GM12878 (cell line): ENCODE data around the gene EOLA1. TPM values are rescaled to one million over a fixed set of nuclear protein-coding genes. Genes with fewer than 3 reads are reported as not detected.

Experiments
- ATAC-seq: fragments of 200-7000 bp; cut with Tn5 transposase; 3 replicates; pipeline ENCODE4 v1.9.1; 2020; ENCODE audit warnings: mild to moderate bottlenecking, moderate library complexity
- BruUV-seq: library from RNA; stranded (reverse); fragments of 400-500 nt; replicated peaks from 2 replicates; lab custom pipeline; 2021; lab: Mats Ljungman, UMichigan
- CTCF ChIA-PET: fragments of 300-600 bp; sonication (Branson Sonifier 250); formaldehyde crosslinking; extraction: SDS; loops from one replicate; lab custom pipeline; 2021; ENCODE audit warnings: inconsistent platforms; lab: Yijun Ruan, JAX
- POLR2A ChIA-PET: fragments of 350-600 bp; formaldehyde crosslinking; extraction: SDS; loops from one replicate; lab custom pipeline; 2021; ENCODE audit warnings: inconsistent platforms; lab: Charles Lee
- RAD21 ChIA-PET: fragments of 300-600 bp; sonication (Branson Sonifier 250); formaldehyde crosslinking; loops from one replicate; lab custom pipeline; 2023; ENCODE audit warnings: antibody characterized with exemption; ENCODE audit not compliant: unreplicated experiment; lab: Charles Lee
- SMC1A ChIA-PET: fragments of 300-600 bp; sonication (Branson Sonifier 250); formaldehyde crosslinking; loops from one replicate; lab custom pipeline; 2023; ENCODE audit not compliant: unreplicated experiment, uncharacterized antibody; lab: Charles Lee
- DNase-seq: peaks from one replicate; pipeline ENCODE4 v3.0.0-alpha.2; 2011; ENCODE audit warnings: low read depth, low spot score
- FAIRE-seq: peaks from 3 replicates; lab custom pipeline; 2011; peaks lifted over from hg19 to GRCh38; lab: Jason Lieb, UNC
- H2AFZ ChIP-seq: 2 replicates; pipeline ENCODE4 v1.6.0; 2011; ENCODE audit warnings: low read depth, low read length, control low read depth; ENCODE audit not compliant: control insufficient read depth
- H3K27ac ChIP-seq: 2 replicates; pipeline ENCODE4 v1.5.1; 2011; ENCODE audit warnings: control low read depth; ENCODE audit not compliant: control insufficient read depth, insufficient read depth
- H3K27me3 ChIP-seq, 2 experiments: replicated peaks in 1 of 2; 2 replicates each; pipeline versions ENCODE4 v1.6.0 to v1.6.1; 2011; ENCODE audit warnings: low read length in 1 of 2; ENCODE audit not compliant: control insufficient read depth in 2 of 2, insufficient read depth in 2 of 2
- H3K36me3 ChIP-seq, 2 experiments: 2 replicates each; pipeline ENCODE4 v1.5.1; 2011; ENCODE audit warnings: low read length in 1 of 2; ENCODE audit not compliant: control insufficient read depth in 2 of 2, insufficient read depth in 2 of 2
- H3K4me1 ChIP-seq: 2 replicates; pipeline ENCODE4 v1.6.1; 2011; ENCODE audit warnings: mild to moderate bottlenecking, low read length, moderate library complexity, mixed read lengths; ENCODE audit not compliant: control insufficient read depth, insufficient read depth
- H3K4me2 ChIP-seq: 2 replicates; pipeline ENCODE4 v1.6.0; 2011; ENCODE audit warnings: control low read depth; ENCODE audit not compliant: control insufficient read depth, insufficient read depth
- H3K4me3 ChIP-seq: fragments of 200-600 bp; sonication (generic); 2 replicates; pipeline ENCODE4 v1.5.1; 2016
- H3K79me2 ChIP-seq: 2 replicates; pipeline ENCODE4 v1.6.0; 2011; ENCODE audit warnings: low read length; ENCODE audit not compliant: control insufficient read depth, insufficient read depth
- H3K9ac ChIP-seq: 2 replicates; pipeline ENCODE4 v1.8.0; 2011; ENCODE audit warnings: low read length, control low read depth, mixed read lengths; ENCODE audit not compliant: control insufficient read depth, insufficient read depth
- H3K9me3 ChIP-seq: replicated peaks from 3 replicates; pipeline ENCODE4 v1.5.1; 2011; ENCODE audit warnings: mild to moderate bottlenecking, low read length; ENCODE audit not compliant: control insufficient read depth, insufficient read depth
- H4K20me1 ChIP-seq: 2 replicates; pipeline ENCODE4 v1.6.0; 2011; ENCODE audit not compliant: control insufficient read depth, insufficient read depth
- IRF4 ChIP-seq: IDR thresholded peaks from 2 replicates; pipeline ENCODE4 v1.6.1; 2011; ENCODE audit warnings: low read depth, low read length
- MXI1 ChIP-seq: fragments of 150-350 bp; IDR thresholded peaks from 2 replicates; pipeline ENCODE4 v1.6.1; 2011; ENCODE audit warnings: low read depth, mild to moderate bottlenecking, inconsistent platforms, low read length, improper control_type of control experiment
- RELB ChIP-seq: fragments of 450-650 bp; IDR thresholded peaks from 2 replicates; pipeline ENCODE4 v1.6.1; 2017; ENCODE audit warnings: low read depth, mild to moderate bottlenecking, moderate library complexity
- SREBF2 ChIP-seq: IDR thresholded peaks from 2 replicates; pipeline ENCODE4 v1.6.1; 2012; ENCODE audit warnings: mild to moderate bottlenecking, low read length
- SUPT20H ChIP-seq: IDR thresholded peaks from 2 replicates; pipeline ENCODE4 v1.6.1; 2011; ENCODE audit warnings: low read depth, mild to moderate bottlenecking, low read length, moderate library complexity, borderline replicate concordance; ENCODE audit not compliant: control insufficient read depth
- TARDBP ChIP-seq: IDR thresholded peaks from 2 replicates; pipeline ENCODE4 v1.6.1; 2016; ENCODE audit warnings: borderline replicate concordance
- ZBED1 ChIP-seq: IDR thresholded peaks from 2 replicates; pipeline ENCODE4 v1.6.1; 2016; ENCODE audit warnings: borderline replicate concordance
- ZNF217 ChIP-seq: fragments of 450-650 bp; IDR thresholded peaks from 2 replicates; pipeline ENCODE4 v1.6.1; 2017; ENCODE audit warnings: antibody characterized with exemption, mild to moderate bottlenecking
- ZNF384 ChIP-seq: IDR thresholded peaks from 2 replicates; pipeline ENCODE4 v1.6.1; 2012; ENCODE audit warnings: low read depth, mild to moderate bottlenecking, low read length, improper control_type of control experiment, borderline replicate concordance
- WGBS: methylation state at CpG from one replicate; pipeline ENCODE4 v1.1.6; 2016; ENCODE audit warnings: low lambda C conversion rate; ENCODE audit not compliant: insufficient replicate concordance, insufficient coverage; ENCODE audit errors: missing lambda C conversion rate; 5-methylcytosine and 5-hydroxymethylcytosine counted together
- in situ Hi-C: fragments of 300-500 bp; cut with MboI; formaldehyde crosslinking; loops from 9 replicates; pipeline ENCODE4 v1.14.3; 2018; ENCODE audit warnings: mixed read lengths
- intact Hi-C: fragments of 100-400 bp; cut with micrococcal nuclease; formaldehyde crosslinking; loops from one replicate; pipeline ENCODE4 v1.14.2; 2022; ENCODE audit not compliant: unreplicated experiment
- polyA plus RNA-seq, 11 experiments: library from polyadenylated mRNA; depleted of rRNA in 4 of 11; unstranded in 6 of 11; stranded (reverse) in 5 of 11; fragments of >200 nt; fragmentation: Nextera tagmentation in 4 of 11; fragmentation: Illumina TruSeq in 1 of 11; extraction: Ambion mirVana in 4 of 11; extraction: Trizol in 1 of 11; gene quantifications; 1 replicate in 1 of 11; 2 replicates in 10 of 11; pipeline versions ENCODE4 v1.2.1 to v1.2.3, GENCODE V29; 2011 to 2016; ENCODE audit warnings: inconsistent platforms in 2 of 11, missing spikeins in 2 of 11, low read depth in 1 of 11
- total RNA-seq, 4 experiments: library from RNA; depleted of rRNA in 3 of 4; stranded (reverse); fragments of >200 nt in 3 of 4; fragmentation: Illumina TruSeq in 1 of 4; extraction: Trizol in 1 of 4; gene quantifications; 2 replicates each; pipeline versions ENCODE4 v1.2.1 to v1.2.3, GENCODE V29; 2013 to 2021
- TF ChIP-seq, protein P1 (sequence below): fragments of 450-650 bp; IDR thresholded peaks from 2 replicates; pipeline ENCODE4 v1.6.1; 2017; ENCODE audit warnings: mild to moderate bottlenecking, low read depth, inconsistent platforms; ENCODE audit not compliant: poor library complexity, severe bottlenecking

The EOLA1 gene
- total and polyA plus RNA-seq, 10 of the 15 experiments (the other 5 are each of a cell fraction or from before 2014, with no cell fraction given), result 9.2 to 42.3 (median 24.3) TPM

DNA sequence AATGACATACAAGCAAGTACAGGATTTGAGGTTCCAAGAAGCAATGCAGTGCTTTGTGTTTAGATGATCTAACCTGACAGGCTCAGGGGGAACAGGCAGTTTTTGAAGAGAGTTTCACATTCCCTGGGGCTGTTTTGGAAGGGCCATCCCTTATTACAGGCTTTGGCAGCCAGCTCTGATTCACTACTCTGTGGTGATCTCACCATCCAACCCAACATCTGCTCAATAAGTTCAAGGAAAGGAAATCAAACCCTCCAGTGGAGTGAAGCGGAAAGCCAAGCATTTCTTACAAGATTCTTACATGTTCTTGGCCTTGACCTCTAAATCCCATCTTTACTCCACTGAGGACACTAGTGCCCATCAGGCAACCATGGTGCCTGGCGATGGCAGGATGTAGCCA is 43.2 kb upstream of the EOLA1 start (continued):
- TF ChIP-seq, protein P1, sequence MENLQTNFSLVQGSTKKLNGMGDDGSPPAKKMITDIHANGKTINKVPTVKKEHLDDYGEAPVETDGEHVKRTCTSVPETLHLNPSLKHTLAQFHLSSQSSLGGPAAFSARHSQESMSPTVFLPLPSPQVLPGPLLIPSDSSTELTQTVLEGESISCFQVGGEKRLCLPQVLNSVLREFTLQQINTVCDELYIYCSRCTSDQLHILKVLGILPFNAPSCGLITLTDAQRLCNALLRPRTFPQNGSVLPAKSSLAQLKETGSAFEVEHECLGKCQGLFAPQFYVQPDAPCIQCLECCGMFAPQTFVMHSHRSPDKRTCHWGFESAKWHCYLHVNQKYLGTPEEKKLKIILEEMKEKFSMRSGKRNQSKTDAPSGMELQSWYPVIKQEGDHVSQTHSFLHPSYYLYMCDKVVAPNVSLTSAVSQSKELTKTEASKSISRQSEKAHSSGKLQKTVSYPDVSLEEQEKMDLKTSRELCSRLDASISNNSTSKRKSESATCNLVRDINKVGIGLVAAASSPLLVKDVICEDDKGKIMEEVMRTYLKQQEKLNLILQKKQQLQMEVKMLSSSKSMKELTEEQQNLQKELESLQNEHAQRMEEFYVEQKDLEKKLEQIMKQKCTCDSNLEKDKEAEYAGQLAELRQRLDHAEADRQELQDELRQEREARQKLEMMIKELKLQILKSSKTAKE, result no peak
- no peak for TF ChIP-seq IRF4
- TF ChIP-seq, all 136 proteins: peak for 0

- peaks cover 5 to 9% of the 10 kb centered on the region in 2 experiments; a peak in 3 of 4 replicates for H3K36me3 ChIP-seq
- peaks cover 23% of the 10 kb centered on the region for H3K4me1 ChIP-seq
- H3K27ac ChIP-seq, result no peak overlapping the region
- in situ Hi-C loops, result no loop called here
- H4K20me1 ChIP-seq, result no peaks in the 10 kb centered on the region; the same call in 1 of the 2 replicates
- ATAC-seq (no peak), DNase-seq (no peak), FAIRE-seq (no peak)
- WGBS, result 67% methylated on average over 4 of the region's 4 CpGs
- H3K4me3 ChIP-seq, result no peak overlapping the region
- BruUV-seq, result no TSS peak
- TF ChIP-seq ZNF384 (no peak), ZNF217 (no peak), SUPT20H (no peak), SREBF2 (no peak), TARDBP (no peak), RELB (no peak), ZBED1 (no peak), MXI1 (no peak)
- H3K4me2 ChIP-seq, result no peak overlapping the region
- intact Hi-C loops, result no loop called here
- H3K79me2 ChIP-seq, result no peaks in the 10 kb centered on the region; the same call in 1 of the 2 replicates
- H3K9me3 ChIP-seq, result no peaks in the 10 kb centered on the region
- CTCF ChIA-PET, result no interaction called here
- H2AFZ ChIP-seq, result no peak overlapping the region
- H3K27me3 ChIP-seq, result no peaks in the 10 kb centered on the region
- RAD21 ChIA-PET, result no interaction called here
- SMC1A ChIA-PET, result interaction anchor here (1.7 kb wide), 1 partner anchor 12 kb away, joined by 4 read pairs; no protein-coding TSS in a partner anchor
- H3K9ac ChIP-seq, result no peak overlapping the region
- POLR2A ChIA-PET, result interaction anchor here (0.6 to 0.7 kb wide), 3 partner anchors 67 to 440 kb away, joined by 3 to 5 read pairs (median 3); no protein-coding TSS in a partner anchor
These were observed 42.0 kb upstream of the EOLA1 start for GRCh38 chrX:149498767-149499166.
